ENCODE data around the gene GUK1. TPM values are rescaled to one million over a fixed set of nuclear protein-coding genes. Genes with fewer than 3 reads are reported as not detected.

GUK1 gene
- total and polyA plus RNA-seq, 2 of the 4 experiments (the other 2 are of a cell fraction), result 465 to 548 TPM

DNA sequence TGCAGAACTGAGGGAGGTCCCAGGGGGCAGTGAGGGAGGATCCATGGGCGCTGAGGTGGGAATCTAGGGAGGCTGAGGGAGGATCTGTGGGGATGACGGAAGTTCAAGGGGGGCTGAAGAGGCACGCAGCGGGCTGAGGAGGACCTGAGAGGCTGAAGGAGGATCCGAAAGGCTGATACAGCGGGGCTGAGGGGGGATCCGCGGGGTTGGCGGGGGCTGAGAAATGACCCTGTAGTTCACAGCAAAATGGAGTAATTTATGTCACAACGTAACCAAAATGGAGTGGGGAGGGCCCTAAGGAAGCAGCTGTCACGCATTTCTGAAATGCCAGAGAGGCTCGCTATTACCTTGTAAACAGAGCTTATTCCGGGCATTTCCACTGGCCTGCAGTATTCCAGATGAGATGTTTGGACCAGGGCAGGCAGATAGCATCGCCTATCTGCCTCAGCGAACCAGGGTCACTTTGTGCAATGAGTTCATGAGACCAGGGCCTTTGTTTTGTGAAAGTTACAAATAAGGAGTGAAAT, 30.1 kb upstream of the GUK1 start:
- peak overlapping the region; percentile 98 for H2AFZ ChIP-seq (replicated peaks; ENCODE audit: low read length, poor library complexity)
- peak overlapping the region; percentile 80 for H3K4ac ChIP-seq (ENCODE audit: low read depth, low read length)
- no peak for TF ChIP-seq RCOR1 (IDR thresholded peaks at IDR 0.05; ENCODE audit: insufficient replicate concordance, low read length)
- no peak for TF ChIP-seq SMC3 (IDR thresholded peaks at IDR 0.05; ENCODE audit: low read depth, low read length)
- TF ChIP-seq FOS (IDR thresholded peaks at IDR 0.05; ENCODE audit: low read depth, low read length), result no peak
- TF ChIP-seq MAFK (IDR thresholded peaks at IDR 0.05; ENCODE audit: low read depth, low read length), result no peak
- TF ChIP-seq MXI1 (IDR thresholded peaks at IDR 0.05; ENCODE audit: borderline replicate concordance, low read depth, low read length), result no peak
- TF ChIP-seq, protein P1, sequence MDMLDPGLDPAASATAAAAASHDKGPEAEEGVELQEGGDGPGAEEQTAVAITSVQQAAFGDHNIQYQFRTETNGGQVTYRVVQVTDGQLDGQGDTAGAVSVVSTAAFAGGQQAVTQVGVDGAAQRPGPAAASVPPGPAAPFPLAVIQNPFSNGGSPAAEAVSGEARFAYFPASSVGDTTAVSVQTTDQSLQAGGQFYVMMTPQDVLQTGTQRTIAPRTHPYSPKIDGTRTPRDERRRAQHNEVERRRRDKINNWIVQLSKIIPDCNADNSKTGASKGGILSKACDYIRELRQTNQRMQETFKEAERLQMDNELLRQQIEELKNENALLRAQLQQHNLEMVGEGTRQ (IDR thresholded peaks at IDR 0.05; ENCODE audit: low read depth, low read length), result no peak
- TF ChIP-seq MAZ (IDR thresholded peaks at IDR 0.05; ENCODE audit: borderline replicate concordance, low read depth, low read length), result no peak; the same call in 1 of the 2 replicates
- TF ChIP-seq, protein P2, sequence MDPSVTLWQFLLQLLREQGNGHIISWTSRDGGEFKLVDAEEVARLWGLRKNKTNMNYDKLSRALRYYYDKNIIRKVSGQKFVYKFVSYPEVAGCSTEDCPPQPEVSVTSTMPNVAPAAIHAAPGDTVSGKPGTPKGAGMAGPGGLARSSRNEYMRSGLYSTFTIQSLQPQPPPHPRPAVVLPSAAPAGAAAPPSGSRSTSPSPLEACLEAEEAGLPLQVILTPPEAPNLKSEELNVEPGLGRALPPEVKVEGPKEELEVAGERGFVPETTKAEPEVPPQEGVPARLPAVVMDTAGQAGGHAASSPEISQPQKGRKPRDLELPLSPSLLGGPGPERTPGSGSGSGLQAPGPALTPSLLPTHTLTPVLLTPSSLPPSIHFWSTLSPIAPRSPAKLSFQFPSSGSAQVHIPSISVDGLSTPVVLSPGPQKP (IDR thresholded peaks at IDR 0.05; ENCODE audit: borderline replicate concordance, low read depth, low read length), result no peak
- ChIA-PET CTCF (interaction anchor here (1.1 kb wide), 1 partner anchor 10 kb away, joined by 3 read pairs; no protein-coding TSS in a partner anchor), POLR2A (ENCODE audit: unreplicated experiment) (no interaction called here)
- H4K91ac ChIP-seq (ENCODE audit: insufficient read depth, low read depth, low read length), result peak overlapping the region; percentile 34; the same call in 1 of the 2 replicates
- peak overlapping the region; percentile 72 for H3K4me2 ChIP-seq (ENCODE audit: low read depth, low read length)
- peak overlapping the region; percentile 55 for H3K27ac ChIP-seq (ENCODE audit: insufficient read depth, low read length)
- 36% methylated on average over 9 of the region's 15 CpGs; no CpG with 5 or more reads in 1 of the 2 experiments for WGBS, 2 experiments (ENCODE audit: extremely low coverage in 2 of 2, insufficient read length in 1 of 2)
- H3K56ac ChIP-seq (ENCODE audit: extremely low read depth, insufficient read depth, low read length), result 0 out of 2 replicates have a peak overlapping the region, but pooled peaks have one; percentile 22
- H2AK5ac ChIP-seq (ENCODE audit: low read depth, low read length), result peak overlapping the region; percentile 55; the same call in 1 of the 2 replicates
- dilution Hi-C loops (cut with HindIII; ENCODE audit: low sequenced_read_pairs, unreplicated experiment), result no loop called here
- peaks cover 3% of the 10 kb centered on the region for H3K4me1 ChIP-seq (ENCODE audit: control insufficient read depth, insufficient read depth, low read length)
- peak overlapping the region; percentile 63 for H3K23ac ChIP-seq (ENCODE audit: low read depth, low read length)
- H3K18ac ChIP-seq (ENCODE audit: low read depth, low read length), result no peak overlapping the region; the same call in 1 of the 2 replicates
- no peaks in the 10 kb centered on the region for H3K9me1 ChIP-seq (ENCODE audit: insufficient read depth, low read length)
- no peaks in the 10 kb centered on the region for H3K27me3 ChIP-seq (ENCODE audit: control insufficient read depth, insufficient read depth, low read length)
- peaks cover 11 to 34% of the 10 kb centered on the region in 2 experiments; a peak in 3 of 4 replicates for H3K79me1 ChIP-seq (ENCODE audit: low read depth in 1 of 2, low read length in 2 of 2)
- H2AK9ac ChIP-seq (replicated peaks; ENCODE audit: low read depth, low read length, poor library complexity), result peak overlapping the region; percentile 94
- H2BK5ac ChIP-seq (ENCODE audit: low read depth, low read length, poor library complexity, severe bottlenecking), result peak overlapping the region; percentile 60
- in situ Hi-C loops (cut with MboI; ENCODE audit: low sequenced_read_pairs), result no loop called here
- ATAC-seq (ENCODE audit: low read depth), result peak; percentile 23
- peak overlapping the region in 1 of 2 experiments; percentile 54; a peak in 2 of 4 replicates for H4K8ac ChIP-seq (ENCODE audit: low read depth in 2 of 2, low read length in 2 of 2)
- peak; percentile 49 for DNase-seq
- no peaks in the 10 kb centered on the region for H3K9me3 ChIP-seq (ENCODE audit: control insufficient read depth, insufficient read depth, low read length)
- H3K9ac ChIP-seq (ENCODE audit: low read depth, low read length), result peak overlapping the region; percentile 60
- H3K4me3 ChIP-seq (ENCODE audit: insufficient read depth, low read depth, low read length), result peak overlapping the region; percentile 86
- H2BK120ac ChIP-seq (ENCODE audit: low read depth, low read length), result peak overlapping the region; percentile 43; the same call in 1 of the 2 replicates
- no peak overlapping the region for H2BK20ac ChIP-seq (ENCODE audit: low read depth, low read length)
- H3K14ac ChIP-seq (replicated peaks; ENCODE audit: low read depth, low read length), result peak overlapping the region; percentile 81
- intact Hi-C loops (cut with micrococcal nuclease), result no loop called here
- H2BK15ac ChIP-seq (ENCODE audit: low read depth, low read length), result no peak overlapping the region
- no TSS peak for BruUV-seq (replicated peaks)
- H3K36me3 ChIP-seq (ENCODE audit: control insufficient read depth, insufficient read depth, low read length), result peaks cover 13% of the 10 kb centered on the region
- 0 out of 2 replicates have a peak overlapping the region, but pooled peaks have one; percentile 39 for H4K5ac ChIP-seq (ENCODE audit: low read depth, low read length)
- no peaks in the 10 kb centered on the region for H4K20me1 ChIP-seq (ENCODE audit: insufficient read depth, low read length)
